Activated B cell treated with CpG ODN at 0.5 μM for 24 hours (primary cell): Measurements from ENCODE around the gene NPHP1. TPM values are rescaled to one million over a fixed set of nuclear protein-coding genes. Genes with fewer than 3 reads are reported as not detected.
A peak's percentile ranks its signal among the peaks of the same experiment; 100 is the strongest.

Experiments
- ATAC-seq: fragments of 200-7000 bp; cut with Tn5 transposase; one replicate; pipeline ENCODE4 v1.10.0; 2021; ENCODE audit warnings: low read depth, mild to moderate bottlenecking, moderate library complexity
- CTCF ChIA-PET: fragments of 350-600 bp; sonication (Branson Sonifier 250); formaldehyde crosslinking; loops from one replicate; lab custom pipeline; 2021; ENCODE audit warnings: antibody characterized with exemption; lab: Charles Lee
- POLR2A ChIA-PET: fragments of 350-600 bp; sonication (Branson Sonifier 250); formaldehyde crosslinking; loops from one replicate; lab custom pipeline; 2021; ENCODE audit warnings: antibody characterized with exemption; lab: Charles Lee
- DNase-seq: peaks from one replicate; pipeline ENCODE4 v3.0.0; 2022
- H3K27ac Mint-ChIP-seq: one replicate; pipeline ENCODE4 v1.8.0; 2020; ENCODE audit warnings: mixed read lengths
- H3K27me3 Mint-ChIP-seq: one replicate; pipeline ENCODE4 v1.8.0; 2021; ENCODE audit warnings: mixed read lengths
- H3K36me3 Mint-ChIP-seq: one replicate; pipeline ENCODE4 v1.8.0; 2021; ENCODE audit warnings: low read depth, mixed read lengths
- H3K4me1 Mint-ChIP-seq: one replicate; pipeline ENCODE4 v1.8.0; 2021; ENCODE audit warnings: mixed read lengths
- H3K4me3 Mint-ChIP-seq: one replicate; pipeline ENCODE4 v1.8.0; 2020; ENCODE audit warnings: mild to moderate bottlenecking, mixed read lengths
- H3K9me3 Mint-ChIP-seq: one replicate; pipeline ENCODE4 v1.8.0; 2020; ENCODE audit warnings: mixed read lengths
- intact Hi-C: fragments of 100-400 bp; cut with micrococcal nuclease; formaldehyde crosslinking; loops from one replicate; pipeline ENCODE4 v1.15.1; 2024
- total RNA-seq: library from RNA; stranded (reverse); gene quantifications from 2 replicates; pipeline ENCODE4 v1.2.3, GENCODE V29; 2022
- TF ChIP-seq, protein P1 (sequence below): fragments of 200-600 bp; IDR thresholded peaks from one replicate; pipeline ENCODE4 v1.8.0; 2022; ENCODE audit warnings: antibody characterized with exemption, mild to moderate bottlenecking

The NPHP1 gene
- total RNA-seq, 1 donor from 2014 or later: 1.6 TPM

- Mint-ChIP-seq H3K4me3 (no peak overlapping the region), H3K27me3 (peaks cover 50% of the 10 kb centered on the region)
Measured at GRCh38 chr2:110105183-110105582, 99.6 kb downstream of the NPHP1 start.

GRCh38 chr2:110104025-110104771 is 100.6 kb downstream of the NPHP1 start:
- CTCF ChIA-PET: no interaction called here
- Mint-ChIP-seq H3K27ac (no peak overlapping the region), H3K4me1 (no peaks in the 10 kb centered on the region), H3K4me3 (no peak overlapping the region), H3K9me3 (peaks cover 2% of the 10 kb centered on the region), H3K27me3 (peaks cover 50% of the 10 kb centered on the region), H3K36me3 (no peaks in the 10 kb centered on the region)
- ATAC-seq (no peak), DNase-seq (no peak)
- POLR2A ChIA-PET: no interaction called here
- intact Hi-C loops: no loop called here
- TF ChIP-seq, protein P1, sequence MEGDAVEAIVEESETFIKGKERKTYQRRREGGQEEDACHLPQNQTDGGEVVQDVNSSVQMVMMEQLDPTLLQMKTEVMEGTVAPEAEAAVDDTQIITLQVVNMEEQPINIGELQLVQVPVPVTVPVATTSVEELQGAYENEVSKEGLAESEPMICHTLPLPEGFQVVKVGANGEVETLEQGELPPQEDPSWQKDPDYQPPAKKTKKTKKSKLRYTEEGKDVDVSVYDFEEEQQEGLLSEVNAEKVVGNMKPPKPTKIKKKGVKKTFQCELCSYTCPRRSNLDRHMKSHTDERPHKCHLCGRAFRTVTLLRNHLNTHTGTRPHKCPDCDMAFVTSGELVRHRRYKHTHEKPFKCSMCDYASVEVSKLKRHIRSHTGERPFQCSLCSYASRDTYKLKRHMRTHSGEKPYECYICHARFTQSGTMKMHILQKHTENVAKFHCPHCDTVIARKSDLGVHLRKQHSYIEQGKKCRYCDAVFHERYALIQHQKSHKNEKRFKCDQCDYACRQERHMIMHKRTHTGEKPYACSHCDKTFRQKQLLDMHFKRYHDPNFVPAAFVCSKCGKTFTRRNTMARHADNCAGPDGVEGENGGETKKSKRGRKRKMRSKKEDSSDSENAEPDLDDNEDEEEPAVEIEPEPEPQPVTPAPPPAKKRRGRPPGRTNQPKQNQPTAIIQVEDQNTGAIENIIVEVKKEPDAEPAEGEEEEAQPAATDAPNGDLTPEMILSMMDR: no peak

More at GRCh38 chr2:110105183-110105582, 99.6 kb downstream of the NPHP1 start:
- ATAC-seq (no peak), DNase-seq (no peak)
- TF ChIP-seq, protein P1: no peak
- no peak overlapping the region for H3K27ac Mint-ChIP-seq
- ChIA-PET CTCF (no interaction called here), POLR2A (no interaction called here)
- H3K9me3 Mint-ChIP-seq: peaks cover 2% of the 10 kb centered on the region
- intact Hi-C loops: no loop called here
- no peaks in the 10 kb centered on the region for H3K4me1 Mint-ChIP-seq
- no peaks in the 10 kb centered on the region for H3K36me3 Mint-ChIP-seq

GRCh38 chr2:110103061-110103961 is 101.5 kb downstream of the NPHP1 start:
- no peak overlapping the region for H3K27ac Mint-ChIP-seq
- no peaks in the 10 kb centered on the region for H3K36me3 Mint-ChIP-seq
- intact Hi-C loops: no loop called here
- TF ChIP-seq, protein P1: no peak
- POLR2A ChIA-PET: no interaction called here
- CTCF ChIA-PET: no interaction called here
- DNase-seq (no peak), ATAC-seq (no peak)
- H3K4me1 Mint-ChIP-seq: no peaks in the 10 kb centered on the region
- no peak overlapping the region for H3K4me3 Mint-ChIP-seq
- H3K9me3 Mint-ChIP-seq: peaks cover 4% of the 10 kb centered on the region
- peaks cover 43% of the 10 kb centered on the region for H3K27me3 Mint-ChIP-seq

DNA sequence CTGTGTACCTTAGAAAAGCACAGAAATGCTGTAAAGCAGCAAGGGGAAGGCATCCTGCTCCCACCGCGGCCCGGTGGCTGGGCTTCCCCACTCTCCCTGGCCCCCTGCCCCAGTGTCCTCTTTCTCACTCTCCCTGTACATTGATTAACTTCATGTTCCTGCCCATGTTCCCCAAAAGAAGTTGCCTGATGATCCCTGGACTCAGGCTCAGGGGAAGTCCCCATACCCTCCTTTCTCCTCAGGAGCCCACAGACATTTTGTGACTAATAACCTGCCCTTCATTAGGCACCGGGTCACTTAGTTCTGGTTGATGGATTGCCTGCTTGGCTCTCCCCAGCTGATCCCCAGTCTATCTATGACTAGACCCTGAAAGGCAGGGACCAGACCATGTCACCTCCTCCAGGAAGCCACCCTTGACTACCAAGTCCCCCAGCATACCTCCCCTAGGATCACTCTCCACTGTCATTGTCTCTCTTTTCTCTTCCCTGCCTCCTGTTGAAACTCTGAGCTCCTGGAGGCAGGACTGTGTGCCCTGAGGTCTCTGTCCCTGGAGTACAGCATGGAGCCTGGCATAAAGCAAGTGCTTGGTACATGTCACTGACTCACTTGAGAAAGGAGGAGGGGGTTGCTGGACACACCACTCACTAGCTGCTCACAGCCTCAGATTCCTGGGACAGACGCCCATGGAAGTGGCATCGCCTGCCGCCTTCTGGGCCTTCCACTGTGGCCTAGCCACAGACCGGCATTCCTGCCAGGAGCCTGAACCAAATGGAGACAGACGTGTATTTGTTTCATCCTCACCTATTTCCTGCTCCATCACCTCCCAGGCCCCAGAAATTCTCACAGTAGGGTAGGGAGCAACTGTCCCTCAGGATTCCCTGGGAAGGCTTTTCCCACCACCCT is 102.7 kb downstream of the NPHP1 start:
- ChIA-PET CTCF (no interaction called here), POLR2A (no interaction called here)
- Mint-ChIP-seq H3K4me3 (no peak overlapping the region), H3K27ac (peak overlapping the region; percentile 2), H3K4me1 (no peaks in the 10 kb centered on the region), H3K36me3 (no peaks in the 10 kb centered on the region), H3K27me3 (peaks cover 34% of the 10 kb centered on the region), H3K9me3 (peaks cover 7% of the 10 kb centered on the region)
- TF ChIP-seq, protein P1: no peak
- no peak for ATAC-seq
- intact Hi-C loops: no loop called here
- DNase-seq: no peak
